Ectodermal cell (in vitro differentiated cells): Measurements from ENCODE around the gene SF3A1.

Source experiments
- H3K27ac ChIP-seq: 2 replicates; pipeline ENCODE4 v1.7.0; 2013; ENCODE audit warnings: mild to moderate bottlenecking, low read depth, low read length; ENCODE audit not compliant: insufficient read depth, poor library complexity, severe bottlenecking
- H3K27me3 ChIP-seq: 2 replicates; pipeline ENCODE4 v1.7.0; 2013; ENCODE audit warnings: mild to moderate bottlenecking, low read length; ENCODE audit not compliant: insufficient read depth, control insufficient read depth, poor library complexity, severe bottlenecking
- H3K36me3 ChIP-seq: one replicate; pipeline ENCODE4 v1.7.0; 2013; ENCODE audit warnings: low read length; ENCODE audit not compliant: control insufficient read depth, insufficient read depth
- H3K4me1 ChIP-seq: one replicate; pipeline ENCODE4 v1.7.0; 2013; ENCODE audit warnings: low read length; ENCODE audit not compliant: control insufficient read depth, insufficient read depth
- H3K4me3 ChIP-seq: 2 replicates; pipeline ENCODE4 v1.7.0; 2013; ENCODE audit warnings: low read depth, low read length, control low read depth; ENCODE audit not compliant: insufficient read depth
- H3K9me3 ChIP-seq: 2 replicates; pipeline ENCODE4 v1.7.0; 2013; ENCODE audit warnings: mild to moderate bottlenecking, low read length, moderate library complexity; ENCODE audit not compliant: control insufficient read depth
- WGBS, 2 experiments: methylation state at CpG; one replicate each; pipeline ENCODE4 v1.1.7; 2013; ENCODE audit warnings: missing lambda C conversion rate in 2 of 2; 5-methylcytosine and 5-hydroxymethylcytosine counted together

SF3A1 gene

DNA sequence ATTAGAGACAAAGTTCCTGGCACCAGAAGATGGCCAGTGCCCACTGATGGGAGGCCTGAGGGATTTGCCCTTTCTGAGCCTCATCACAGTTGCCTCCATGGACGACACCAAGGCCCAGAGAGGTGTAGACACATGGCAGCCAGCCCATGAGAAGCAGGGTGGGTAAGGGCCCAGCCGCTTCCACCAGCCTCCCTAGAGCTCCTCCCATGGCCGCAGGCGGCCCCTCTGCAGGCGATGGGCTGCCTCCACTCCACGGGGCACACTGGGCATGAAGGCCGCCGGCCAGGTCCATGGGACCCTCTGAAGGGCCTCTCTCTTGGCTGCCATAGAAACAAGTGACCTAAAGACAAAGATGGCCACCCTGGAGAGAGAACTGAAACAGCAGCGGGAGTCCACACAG lies 14.6 kb upstream of the SF3A1 start:
- 96 to 97% methylated on average over 9 of the region's 9 CpGs for WGBS, 2 experiments
- Histone ChIP-seq H3K4me1 (no peaks in the 10 kb centered on the region), H3K9me3 (no peaks in the 10 kb centered on the region), H3K27me3 (no peaks in the 10 kb centered on the region), H3K27ac (no peak overlapping the region), H3K36me3 (no peaks in the 10 kb centered on the region), H3K4me3 (no peak overlapping the region)

DNA sequence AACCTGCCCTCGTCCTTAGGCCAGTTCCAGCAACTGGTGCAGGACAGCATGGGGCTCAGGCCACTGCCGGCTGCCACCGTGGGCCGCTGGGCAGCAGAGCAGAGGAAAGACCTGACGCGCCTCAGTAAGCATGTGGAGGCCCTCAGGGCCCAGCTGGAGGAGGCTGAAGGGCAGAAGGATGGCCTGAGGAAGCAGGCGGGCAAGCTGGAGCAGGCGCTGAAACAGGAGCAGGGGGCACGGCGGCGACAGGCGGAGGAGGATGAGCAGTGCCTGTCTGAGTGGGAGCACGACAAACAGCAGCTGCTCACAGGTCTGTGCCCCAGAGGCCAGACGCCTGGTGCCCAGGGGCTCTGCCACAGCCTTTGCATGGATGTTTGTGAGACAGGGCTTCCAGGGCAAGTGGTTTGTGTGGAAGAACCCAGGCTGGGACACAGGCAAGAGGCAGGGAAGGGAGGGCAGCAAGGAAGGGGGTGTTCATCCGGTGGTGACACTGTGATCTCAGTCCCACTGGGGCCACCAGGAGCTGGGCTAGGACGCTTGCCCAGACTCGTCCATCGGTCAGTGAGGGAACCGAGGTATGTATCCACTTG lies 14.0 kb upstream of the SF3A1 start:
- H3K4me3 ChIP-seq = no peak overlapping the region
- no peaks in the 10 kb centered on the region for H3K9me3 ChIP-seq
- H3K36me3 ChIP-seq = no peaks in the 10 kb centered on the region
- H3K27me3 ChIP-seq = no peaks in the 10 kb centered on the region
- 94 to 95% methylated on average over 19 of the region's 19 CpGs for WGBS, 2 experiments
- no peak overlapping the region for H3K27ac ChIP-seq
- no peaks in the 10 kb centered on the region for H3K4me1 ChIP-seq

DNA sequence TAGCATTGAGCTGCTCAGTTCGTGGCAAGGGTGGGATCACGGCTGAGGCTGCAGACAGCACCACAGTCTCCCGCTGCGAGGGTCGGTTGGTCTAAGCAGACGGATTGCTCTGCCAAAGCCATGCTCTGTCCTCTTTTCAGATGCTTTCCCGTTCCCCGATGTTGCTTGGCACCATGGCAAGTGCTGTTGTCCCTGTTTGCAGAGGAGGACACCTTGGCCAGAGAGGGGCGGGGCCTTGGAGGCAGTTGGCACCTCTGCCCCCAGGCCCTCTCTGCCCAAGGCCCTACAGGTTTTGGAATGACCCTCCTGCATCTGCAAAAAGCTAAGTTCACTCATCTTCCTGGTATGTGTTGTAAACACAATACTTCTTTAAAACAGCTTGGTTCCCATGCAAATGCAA lies 11.7 kb upstream of the SF3A1 start:
- no peaks in the 10 kb centered on the region for H3K4me1 ChIP-seq
- 93 to 94% methylated on average over 9 of the region's 9 CpGs for WGBS, 2 experiments
- H3K4me3 ChIP-seq = no peak overlapping the region
- no peak overlapping the region for H3K27ac ChIP-seq
- no peaks in the 10 kb centered on the region for H3K27me3 ChIP-seq
- H3K36me3 ChIP-seq = no peaks in the 10 kb centered on the region
- no peaks in the 10 kb centered on the region for H3K9me3 ChIP-seq

DNA sequence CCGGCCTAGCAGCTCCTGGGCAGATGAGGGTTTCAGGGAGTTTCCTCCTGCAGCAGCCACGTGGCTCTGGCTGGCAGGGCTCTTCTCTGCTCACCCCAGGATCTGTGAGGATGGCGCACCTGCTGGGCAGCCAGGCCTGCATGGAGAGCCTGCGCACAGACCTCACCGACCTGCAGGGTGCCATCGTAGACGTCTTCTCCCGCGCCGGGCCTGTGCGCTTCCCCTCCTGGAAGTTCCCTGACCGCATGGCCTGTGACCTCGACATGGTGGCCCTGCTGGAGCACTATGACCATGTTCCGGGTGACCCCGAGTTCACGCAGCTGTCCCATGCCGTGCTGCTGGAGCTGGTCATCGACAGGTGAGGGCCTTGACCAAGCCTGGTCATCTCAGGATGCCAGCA lies 9.2 kb upstream of the SF3A1 start:
- Histone ChIP-seq H3K27ac (no peak overlapping the region), H3K4me3 (no peak overlapping the region), H3K27me3 (no peaks in the 10 kb centered on the region), H3K36me3 (no peaks in the 10 kb centered on the region), H3K9me3 (no peaks in the 10 kb centered on the region), H3K4me1 (peaks cover 3% of the 10 kb centered on the region)
- WGBS, 2 experiments = 93 to 95% methylated on average over 18 of the region's 18 CpGs

DNA sequence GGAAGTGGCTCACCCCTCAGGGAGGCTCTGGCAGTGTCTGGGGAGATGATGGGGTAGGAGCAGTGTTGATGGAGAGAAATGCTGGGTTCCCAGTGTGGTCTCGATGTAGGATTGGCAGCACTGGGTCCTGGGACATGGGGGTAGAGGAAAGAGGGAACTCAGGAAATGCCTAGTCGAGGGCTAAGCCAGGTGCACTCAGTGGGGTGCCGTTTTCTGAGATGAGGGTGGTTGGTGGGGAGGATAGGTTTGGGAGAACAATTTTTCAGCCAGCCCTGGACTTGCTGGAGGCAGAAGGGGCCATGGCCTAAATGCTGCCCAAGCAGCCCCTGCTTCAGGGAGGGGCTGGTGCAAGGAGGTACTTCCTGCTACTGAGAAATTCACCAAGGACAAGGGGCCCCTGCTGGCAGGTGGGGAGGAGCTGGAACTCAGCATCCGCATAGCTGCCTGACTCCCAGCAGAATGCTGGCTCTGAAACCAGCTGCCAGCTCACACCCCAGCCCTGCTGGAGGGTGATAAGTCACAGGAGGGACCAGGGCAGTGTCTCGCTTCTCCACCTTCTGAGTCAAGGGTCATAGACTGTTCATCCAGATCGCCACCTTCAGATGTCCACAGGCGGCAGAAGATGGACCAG lies 6.1 kb upstream of the SF3A1 start:
- Histone ChIP-seq H3K4me3 (no peak overlapping the region), H3K4me1 (peaks cover 3% of the 10 kb centered on the region), H3K36me3 (no peaks in the 10 kb centered on the region), H3K9me3 (no peaks in the 10 kb centered on the region), H3K27ac (no peak overlapping the region), H3K27me3 (no peaks in the 10 kb centered on the region)
- WGBS, 2 experiments = 60 to 63% methylated on average over 7 of the region's 7 CpGs

DNA sequence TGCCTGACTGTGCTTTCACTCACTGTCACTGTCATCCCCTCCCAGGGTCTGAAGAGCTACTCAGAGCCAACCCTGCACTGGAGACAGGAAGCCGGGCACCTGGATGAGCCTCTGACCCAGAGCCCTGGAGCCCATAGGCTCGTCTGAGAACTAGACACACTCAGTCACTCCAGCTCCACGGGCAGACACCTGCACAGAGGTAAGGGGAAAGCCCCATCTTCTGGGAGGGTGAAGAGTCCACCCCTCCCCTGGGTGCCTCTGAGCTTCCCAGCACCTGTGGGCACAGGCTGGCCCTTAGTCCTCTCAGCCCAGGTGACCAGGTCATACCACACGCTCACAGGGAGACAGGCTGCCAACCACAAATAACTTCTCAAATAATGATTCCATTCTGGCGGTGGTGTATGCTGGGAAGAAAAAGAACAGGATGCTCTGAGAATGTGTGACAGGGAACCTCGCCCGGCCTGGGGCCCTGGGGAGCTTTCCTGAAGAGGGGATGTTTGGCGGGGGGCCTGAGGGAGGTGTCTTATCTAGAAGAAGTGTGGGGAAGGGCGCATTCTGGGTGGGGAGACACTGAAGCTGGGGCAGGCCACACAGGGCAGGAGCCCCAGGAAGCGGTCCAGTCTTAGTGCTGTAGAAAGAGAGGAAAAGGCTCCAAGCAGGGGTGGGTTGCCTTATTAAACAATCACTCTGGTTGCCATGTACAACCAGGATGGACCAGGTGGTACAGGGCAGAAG lies 5.4 kb upstream of the SF3A1 start:
- WGBS, 2 experiments = 83 to 90% methylated on average over 9 to 10 of the region's 10 CpGs

DNA sequence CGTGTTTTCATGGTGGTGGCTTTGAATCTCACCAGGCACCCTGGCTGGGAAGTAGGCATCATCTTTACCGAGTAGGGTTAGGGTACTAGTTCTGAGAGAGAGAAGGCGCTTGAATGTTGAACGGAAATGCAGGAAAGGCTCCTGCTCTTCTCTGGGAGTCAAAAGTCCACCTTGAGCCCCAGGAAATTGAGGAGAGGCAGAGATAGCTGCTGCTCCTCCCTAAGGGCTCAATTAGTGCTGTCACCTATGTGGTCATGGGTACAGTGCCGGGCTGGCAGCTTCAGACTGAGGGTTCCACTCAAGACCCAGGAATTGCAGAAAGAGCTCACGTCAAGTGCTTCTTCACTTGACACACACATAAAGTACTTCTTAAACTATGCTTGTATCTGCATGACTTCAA lies 1.8 kb upstream of the SF3A1 start:
- WGBS, 2 experiments = 92 to 94% methylated on average over 6 of the region's 6 CpGs
- H3K36me3 ChIP-seq = no peaks in the 10 kb centered on the region
- no peaks in the 10 kb centered on the region for H3K9me3 ChIP-seq
- H3K27me3 ChIP-seq = no peaks in the 10 kb centered on the region
- no peak overlapping the region for H3K27ac ChIP-seq
- H3K4me3 ChIP-seq = no peak overlapping the region
- peaks cover 12% of the 10 kb centered on the region for H3K4me1 ChIP-seq

More for the DNA sequence above, 5.4 kb upstream of the SF3A1 start:
- Histone ChIP-seq H3K4me1 (peaks cover 3% of the 10 kb centered on the region), H3K27ac (no peak overlapping the region), H3K9me3 (no peaks in the 10 kb centered on the region), H3K36me3 (no peaks in the 10 kb centered on the region), H3K27me3 (no peaks in the 10 kb centered on the region), H3K4me3 (no peak overlapping the region)

DNA sequence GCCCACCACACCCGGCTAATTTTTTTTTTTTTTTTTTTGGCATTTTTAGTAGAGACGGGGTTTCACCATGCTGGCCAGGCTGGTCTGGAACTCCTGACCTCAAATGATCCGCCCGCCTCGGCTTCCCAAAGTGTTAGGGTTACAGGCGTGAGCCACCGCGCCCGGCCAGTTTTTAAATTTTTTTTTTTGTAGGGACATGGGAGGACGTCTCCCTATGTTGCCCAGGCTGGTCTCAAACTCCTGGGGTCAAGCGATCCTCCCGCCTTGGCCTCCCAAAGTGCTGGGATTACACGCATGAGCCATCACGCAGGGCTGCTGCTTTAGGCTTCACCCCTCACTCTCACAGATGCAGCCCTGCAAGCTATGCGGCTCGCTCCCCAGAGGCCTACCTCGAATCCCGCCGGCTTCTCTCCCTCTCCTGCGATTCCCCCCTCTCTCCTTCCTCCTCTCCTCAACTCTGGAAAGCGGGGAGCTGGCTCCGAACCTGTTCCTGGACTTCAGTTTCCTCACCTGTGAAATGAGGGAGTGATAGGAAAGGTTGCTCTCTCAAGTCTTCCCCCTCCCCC lies 1.0 kb upstream of the SF3A1 start:
- Histone ChIP-seq H3K36me3 (peaks cover 2% of the 10 kb centered on the region), H3K4me3 (peak overlapping the region; percentile 71), H3K9me3 (no peaks in the 10 kb centered on the region), H3K27ac (no peak overlapping the region), H3K27me3 (no peaks in the 10 kb centered on the region), H3K4me1 (peaks cover 9% of the 10 kb centered on the region)
- WGBS, 2 experiments = 56 to 60% methylated on average over 20 of the region's 22 CpGs

DNA sequence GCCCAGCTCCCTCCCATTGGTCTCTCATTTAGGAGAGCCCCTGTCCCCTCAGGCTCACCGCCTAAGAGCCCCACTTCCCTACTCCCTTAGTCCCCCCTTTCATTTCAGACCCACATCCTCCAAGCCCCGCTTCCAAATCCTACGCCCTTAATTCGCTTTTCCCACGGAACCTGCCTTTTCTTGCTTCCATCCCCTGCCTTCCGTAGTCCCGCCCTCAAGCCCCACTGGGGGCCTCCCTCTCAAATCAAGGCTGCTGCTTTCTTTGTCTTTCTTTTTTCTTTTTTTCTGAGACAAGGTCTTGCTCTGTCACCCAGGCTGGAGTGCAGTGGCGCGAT lies 509 bp upstream of the SF3A1 start:
- H3K4me3 ChIP-seq = peak overlapping the region; percentile 71
- 1% methylated on average over 9 of the region's 9 CpGs for WGBS, 2 experiments
- peaks cover 8% of the 10 kb centered on the region for H3K4me1 ChIP-seq
- no peaks in the 10 kb centered on the region for H3K9me3 ChIP-seq
- peaks cover 8% of the 10 kb centered on the region for H3K36me3 ChIP-seq
- peak overlapping the region; percentile 52 for H3K27ac ChIP-seq
- no peaks in the 10 kb centered on the region for H3K27me3 ChIP-seq

DNA sequence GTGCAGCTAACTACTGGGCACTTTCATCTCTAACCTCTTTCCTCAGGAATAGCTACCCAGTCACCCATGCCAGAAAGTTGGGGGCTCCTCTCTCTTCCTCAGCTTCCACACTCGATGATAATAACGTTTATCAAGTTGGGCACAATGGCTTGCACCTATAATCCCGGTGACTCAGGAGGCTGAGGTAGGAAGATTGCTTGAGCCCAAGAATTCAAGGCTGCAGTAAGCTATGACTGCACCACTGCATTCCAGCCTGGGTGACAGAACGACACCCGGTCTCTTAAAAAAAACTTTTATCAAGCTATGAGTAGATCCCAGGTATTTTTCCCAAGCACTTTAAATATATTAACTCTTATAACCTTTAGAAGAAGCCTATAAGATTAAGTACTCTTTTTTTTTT lies 2.0 kb downstream of the SF3A1 start:
- Histone ChIP-seq H3K36me3 (peaks cover 17% of the 10 kb centered on the region), H3K4me1 (peaks cover 8% of the 10 kb centered on the region), H3K4me3 (no peak overlapping the region), H3K9me3 (no peaks in the 10 kb centered on the region), H3K27ac (no peak overlapping the region), H3K27me3 (no peaks in the 10 kb centered on the region)
- 97% methylated on average over 5 of the region's 5 CpGs for WGBS, 2 experiments
